GM19023 (cell line): Measurements from ENCODE around the gene RNF181.
"Not testable (repeated sequence)": the region's sequence is repeated elsewhere in the genome, so short reads cannot be mapped to it uniquely, and the experiment has no call there.

Experiments used
- ATAC-seq: cut with Tn5 transposase; IDR thresholded peaks from one replicate; pipeline ENCODE4 v1.9.1; 2021; ENCODE audit warnings: mild to moderate bottlenecking, moderate library complexity; ENCODE audit not compliant: unreplicated experiment

RNF181 gene

GRCh38 chr2:85611705-85612587 lies 16.4 kb downstream of the RNF181 start, which contains the start of gene C2orf68:
Gene C2orf68, minus strand, starts transcription at chr2:85612066. Its CDS starts 82 bp downstream, at chr2:85611984.
- peak; percentile 77 for ATAC-seq

- ATAC-seq, result no peak
Observed at GRCh38 chr2:85613717-85614515, 18.4 kb downstream of the RNF181 start.

GRCh38 chr2:85614757-85615156 lies 19.2 kb downstream of the RNF181 start:
- ATAC-seq, result not testable (repeated sequence)

GRCh38 chr2:85615413-85615728 lies 19.8 kb downstream of the RNF181 start:
- no peak for ATAC-seq

GRCh38 chr2:85617723-85618122 lies 22.2 kb downstream of the RNF181 start:
- ATAC-seq, result not testable (repeated sequence)

GRCh38 chr2:85619617-85620016 lies 24.1 kb downstream of the RNF181 start:
- no peak for ATAC-seq

- ATAC-seq, result no peak
Observed at GRCh38 chr2:85621338-85621737, 25.8 kb downstream of the RNF181 start.

GRCh38 chr2:85623991-85624390 lies 28.4 kb downstream of the RNF181 start:
- no peak for ATAC-seq

GRCh38 chr2:85628658-85629057 lies 33.1 kb downstream of the RNF181 start:
- ATAC-seq, result peak; percentile 73

GRCh38 chr2:85631316-85631715 lies 35.8 kb downstream of the RNF181 start:
- no peak for ATAC-seq

GRCh38 chr2:85635011-85635410 lies 39.5 kb downstream of the RNF181 start:
- no peak for ATAC-seq

- no peak for ATAC-seq
Observed at GRCh38 chr2:85635636-85636035, 40.1 kb downstream of the RNF181 start.

- no peak for ATAC-seq
Observed at GRCh38 chr2:85642725-85643124, 47.2 kb downstream of the RNF181 start.

- no peak for ATAC-seq
Observed at GRCh38 chr2:85644909-85645308, 49.4 kb downstream of the RNF181 start.

GRCh38 chr2:85646166-85646565 lies 50.6 kb downstream of the RNF181 start:
- ATAC-seq, result no peak
